NCI-H2081 (cell line): ENCODE data around the gene GRM8.

Source experiments
- DNase-seq, 2 experiments: peaks; one replicate each; lab custom pipeline; 2025; lab: John Stamatoyannopoulos, UW

Gene GRM8

DNA sequence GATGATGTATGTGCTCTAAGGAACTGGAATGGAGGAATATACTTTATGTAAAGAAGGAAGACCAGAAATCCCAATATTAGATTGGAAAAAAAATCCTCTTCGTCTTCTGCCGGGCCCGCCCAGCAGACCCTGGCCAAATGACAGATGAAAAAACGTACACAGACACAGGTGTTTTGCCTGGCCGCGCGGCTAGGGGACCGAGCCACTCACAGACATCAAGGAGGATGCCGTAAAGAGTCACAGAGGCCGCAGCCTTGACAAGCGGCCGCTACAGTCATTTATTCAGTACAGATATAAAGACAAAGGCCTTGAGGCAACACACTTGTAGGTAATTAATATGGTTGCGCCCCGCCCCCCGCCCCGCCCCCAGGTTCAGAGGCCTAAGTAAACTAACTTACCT, 594.1 kb downstream of the GRM8 start:
- DNase-seq, result no peak

DNA sequence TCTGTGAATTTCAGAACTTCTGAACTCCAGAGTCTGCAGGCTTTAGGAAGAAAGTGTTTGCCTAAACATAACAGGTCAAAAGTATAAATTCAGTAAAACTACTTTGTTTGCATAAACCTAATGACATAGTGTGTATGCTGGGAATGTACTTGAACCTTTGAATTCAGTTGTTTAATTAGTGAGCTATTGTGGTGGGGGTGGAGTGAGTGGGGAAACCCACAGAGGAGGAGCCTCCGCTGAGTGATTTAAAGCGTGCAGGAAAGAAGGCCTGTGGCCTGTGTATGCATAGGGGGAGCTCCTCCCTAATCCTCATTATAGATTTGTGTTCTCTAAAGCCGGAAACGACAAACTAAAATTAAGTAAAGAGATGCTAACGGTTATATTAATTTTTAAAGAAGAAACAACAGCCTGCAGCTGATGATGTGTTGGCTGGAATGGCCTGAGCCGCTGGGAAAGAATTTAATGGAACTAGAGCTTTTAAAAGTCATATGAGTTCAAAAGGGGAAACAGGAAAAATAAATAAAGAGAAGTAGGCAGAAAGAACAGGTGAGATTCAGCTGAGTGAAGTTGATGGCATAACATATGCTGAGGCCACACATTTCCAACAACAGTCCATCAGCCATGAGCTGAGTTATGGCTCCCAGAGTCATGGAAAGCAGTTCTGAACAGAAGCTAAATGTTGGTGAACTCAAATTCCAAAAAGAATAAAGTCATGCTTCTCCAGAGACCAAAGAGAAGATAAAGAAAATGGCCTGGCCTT, 595.0 kb downstream of the GRM8 start:
- DNase-seq, result peak in 1 of 2 experiments; percentile 21

DNA sequence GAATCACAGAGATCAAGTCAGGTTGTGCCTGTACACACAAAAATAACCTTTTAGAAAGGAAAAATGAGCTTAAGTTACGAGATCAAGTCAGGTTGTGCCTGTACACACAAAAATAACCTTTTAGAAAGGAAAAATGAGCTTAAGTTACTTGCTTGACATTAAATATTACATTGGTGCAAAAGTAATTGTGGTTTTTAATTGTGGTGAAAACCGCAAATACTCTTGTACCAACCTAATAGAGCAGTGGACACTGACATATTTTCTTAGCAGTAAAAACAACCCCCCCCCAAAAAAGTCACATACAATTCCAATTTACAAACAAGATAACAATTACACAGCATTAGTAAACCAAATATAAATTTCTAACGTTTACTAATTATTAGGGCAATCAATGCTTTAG, 595.6 kb downstream of the GRM8 start:
- no peak for DNase-seq

DNA sequence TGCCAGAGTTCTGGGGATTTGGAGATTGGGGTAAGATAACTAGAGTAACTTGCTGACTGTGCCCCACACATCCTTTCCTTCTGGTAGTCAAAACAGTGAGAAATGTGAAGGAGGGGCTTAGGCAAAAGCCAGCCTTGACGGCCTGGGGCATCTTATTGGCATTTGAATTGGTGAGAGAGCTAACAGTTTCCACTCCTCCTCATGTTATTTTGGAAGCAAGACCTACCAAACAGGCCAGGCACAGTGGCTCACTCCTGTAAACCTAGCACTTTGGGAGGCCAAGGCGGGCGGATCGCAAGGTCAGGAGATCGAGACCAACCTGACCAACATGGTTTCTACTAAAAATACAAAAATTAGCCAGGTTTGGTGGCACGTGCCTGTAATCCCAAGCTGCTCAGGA, 596.6 kb downstream of the GRM8 start:
- no peak for DNase-seq

DNA sequence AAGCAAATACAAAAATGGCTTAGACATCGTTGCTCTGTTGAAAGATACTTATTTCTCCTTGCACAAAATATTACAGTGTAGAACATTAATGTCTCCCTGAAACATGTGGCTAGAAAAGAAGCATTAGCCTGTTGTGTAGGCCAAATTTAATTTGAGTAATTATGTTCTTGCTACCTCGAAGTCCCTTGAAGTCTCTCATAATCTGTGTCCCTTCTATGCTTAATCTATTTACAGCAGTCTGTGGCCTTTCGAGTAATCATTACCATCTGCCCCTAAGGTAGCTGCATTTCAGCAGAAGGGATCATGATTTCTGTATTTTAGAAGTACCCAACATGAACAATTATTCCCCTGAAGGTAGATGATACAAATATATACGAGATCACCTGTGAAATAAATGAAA, 615.2 kb downstream of the GRM8 start:
- DNase-seq, result no peak

DNA sequence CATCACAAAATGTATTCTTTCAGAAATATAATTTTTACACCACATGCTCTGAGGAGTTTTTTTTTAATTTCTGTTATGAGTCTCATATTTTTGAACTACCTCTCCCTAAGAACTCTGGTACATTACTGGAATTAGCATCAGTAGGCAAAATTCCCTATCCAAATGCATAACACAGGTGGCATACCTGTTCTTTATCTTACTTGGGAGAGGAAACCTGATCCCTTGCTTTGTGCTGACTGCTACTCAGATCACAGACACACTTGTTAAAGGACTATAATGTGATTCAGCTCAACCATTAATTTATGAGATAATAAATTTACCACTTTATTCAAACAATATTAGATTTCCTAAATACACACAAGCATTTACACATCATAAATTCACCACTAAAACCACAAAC, 617.2 kb downstream of the GRM8 start:
- peak in 1 of 2 experiments; percentile 52 for DNase-seq

DNA sequence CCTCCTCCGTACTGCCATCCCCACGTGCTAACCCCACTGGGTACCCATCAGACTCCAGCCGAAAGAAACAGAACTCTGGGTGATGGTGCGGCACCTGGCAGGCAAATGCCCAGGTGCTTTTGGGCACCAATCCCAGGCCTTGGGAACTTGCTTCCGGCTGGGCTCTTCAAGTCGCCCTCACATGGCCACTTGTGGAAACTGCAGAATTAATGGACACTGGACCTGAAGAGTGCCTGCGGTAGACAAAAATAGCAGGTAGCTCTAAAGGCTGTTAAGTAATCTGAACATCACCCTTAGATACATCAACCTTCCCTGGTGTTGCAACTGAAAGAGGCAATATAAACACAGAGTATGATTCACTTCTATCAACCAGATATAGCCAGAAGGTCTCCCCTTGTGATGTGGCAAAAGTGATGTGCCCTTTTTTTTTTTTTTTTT, 644.4 kb downstream of the GRM8 start:
- peak; percentile 34 to 63 for DNase-seq

DNA sequence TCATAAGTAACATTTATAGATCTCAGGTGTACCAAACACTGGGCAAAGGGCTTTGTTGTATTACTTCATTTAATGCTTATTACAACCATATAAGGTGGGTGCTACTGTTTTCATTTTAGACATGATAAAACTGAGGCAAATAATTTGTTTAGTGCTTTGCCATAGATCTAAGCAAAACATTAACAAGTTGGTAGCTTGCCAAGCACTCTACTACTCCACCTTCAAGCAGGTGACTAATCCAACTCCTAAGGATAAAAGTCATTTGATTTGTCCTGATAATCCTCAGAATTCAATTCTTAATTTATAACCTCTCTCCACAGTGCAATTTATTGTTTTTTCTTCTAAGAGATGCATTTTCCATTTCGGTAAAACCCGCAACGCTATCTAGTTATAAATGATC, 646.4 kb downstream of the GRM8 start:
- DNase-seq, result peak in 1 of 2 experiments; percentile 30

DNA sequence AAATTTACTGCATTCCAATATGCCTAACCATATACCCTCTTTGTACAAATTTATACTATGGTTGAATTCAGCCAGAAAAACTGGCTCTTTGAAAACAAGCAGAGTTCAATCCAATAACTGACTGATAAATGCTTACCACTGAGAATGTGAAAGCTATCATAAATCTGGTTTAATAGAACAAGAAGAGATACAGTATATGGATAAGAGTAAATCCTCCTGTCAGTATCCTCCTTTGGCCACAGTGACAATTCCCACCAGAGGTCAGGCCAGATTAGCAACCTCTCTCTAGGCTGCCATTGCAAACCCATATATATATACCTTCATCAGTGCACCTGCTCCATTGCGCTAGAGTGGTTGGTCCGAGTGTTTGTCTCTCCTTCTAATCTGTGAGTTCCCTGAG, 647.2 kb downstream of the GRM8 start:
- peak in 1 of 2 experiments; percentile 18 for DNase-seq

DNA sequence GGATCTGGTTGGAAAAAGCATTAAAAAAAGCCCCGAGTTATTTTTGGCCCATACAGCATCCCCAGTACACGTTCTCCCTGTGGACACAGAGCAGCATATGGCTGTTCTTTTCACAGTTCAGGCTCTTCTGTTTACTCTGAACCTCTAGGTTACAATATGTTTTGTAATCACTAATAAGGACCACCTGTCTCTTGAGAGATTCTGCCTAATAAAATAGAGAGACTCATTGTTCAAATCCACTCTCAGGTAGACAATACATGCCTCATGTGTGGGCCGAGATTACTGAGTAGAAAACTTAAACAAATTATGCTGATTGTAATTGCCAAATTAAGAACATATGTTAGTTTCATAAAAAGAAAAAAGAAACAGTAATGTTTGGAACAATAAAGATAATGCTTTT, 647.7 kb downstream of the GRM8 start:
- DNase-seq, result peak; percentile 38 to 80

DNA sequence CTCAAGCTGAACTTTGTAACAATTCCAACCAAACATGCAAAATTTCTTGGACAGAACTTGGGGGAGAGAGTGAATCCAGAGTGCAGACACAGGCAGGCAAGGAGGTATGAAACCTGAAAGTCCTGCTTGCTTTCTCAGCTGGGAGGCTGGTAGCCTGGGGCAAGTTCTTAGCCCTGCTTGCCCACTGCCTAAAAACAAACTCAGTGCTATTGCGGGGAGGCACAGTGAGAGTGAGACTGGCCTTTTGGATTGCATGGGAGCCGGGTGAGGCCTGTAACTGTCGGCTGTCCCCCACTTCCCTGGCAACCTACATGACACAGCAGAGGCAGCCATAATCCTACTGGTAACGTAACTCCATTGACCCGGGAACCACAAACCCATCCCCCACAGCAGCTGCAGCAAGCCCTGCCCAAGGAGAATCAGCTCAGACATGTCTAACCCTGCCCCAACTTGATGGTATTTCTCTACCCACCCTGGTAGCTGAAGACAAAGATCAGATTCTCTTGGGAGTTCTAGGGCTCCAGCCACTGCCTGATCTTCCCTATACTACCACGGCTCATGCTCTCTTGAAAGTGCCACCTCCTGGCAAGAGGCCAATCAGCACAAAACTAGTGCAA, 663.6 kb downstream of the GRM8 start:
- no peak for DNase-seq

DNA sequence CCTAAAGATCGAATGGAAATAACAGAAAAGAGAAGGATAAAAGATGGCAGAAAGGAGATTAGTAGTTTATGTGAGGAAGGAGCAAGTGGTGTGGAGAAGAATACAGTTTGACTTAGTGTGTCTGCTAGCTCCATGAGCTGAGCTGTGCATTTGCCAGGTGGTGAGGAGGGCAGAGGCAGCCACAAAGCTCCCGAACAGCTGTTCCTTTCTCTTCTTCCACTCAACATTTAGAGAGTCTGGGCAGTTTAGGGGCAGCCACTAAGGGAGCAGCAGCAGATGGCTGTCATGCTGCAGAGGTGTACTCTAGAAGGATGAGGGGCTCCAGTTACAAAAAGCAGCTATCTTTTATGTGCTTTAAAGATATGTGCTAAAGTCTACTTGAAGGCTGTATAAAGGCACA, 674.4 kb downstream of the GRM8 start:
- DNase-seq, result peak in 1 of 2 experiments; percentile 11

DNA sequence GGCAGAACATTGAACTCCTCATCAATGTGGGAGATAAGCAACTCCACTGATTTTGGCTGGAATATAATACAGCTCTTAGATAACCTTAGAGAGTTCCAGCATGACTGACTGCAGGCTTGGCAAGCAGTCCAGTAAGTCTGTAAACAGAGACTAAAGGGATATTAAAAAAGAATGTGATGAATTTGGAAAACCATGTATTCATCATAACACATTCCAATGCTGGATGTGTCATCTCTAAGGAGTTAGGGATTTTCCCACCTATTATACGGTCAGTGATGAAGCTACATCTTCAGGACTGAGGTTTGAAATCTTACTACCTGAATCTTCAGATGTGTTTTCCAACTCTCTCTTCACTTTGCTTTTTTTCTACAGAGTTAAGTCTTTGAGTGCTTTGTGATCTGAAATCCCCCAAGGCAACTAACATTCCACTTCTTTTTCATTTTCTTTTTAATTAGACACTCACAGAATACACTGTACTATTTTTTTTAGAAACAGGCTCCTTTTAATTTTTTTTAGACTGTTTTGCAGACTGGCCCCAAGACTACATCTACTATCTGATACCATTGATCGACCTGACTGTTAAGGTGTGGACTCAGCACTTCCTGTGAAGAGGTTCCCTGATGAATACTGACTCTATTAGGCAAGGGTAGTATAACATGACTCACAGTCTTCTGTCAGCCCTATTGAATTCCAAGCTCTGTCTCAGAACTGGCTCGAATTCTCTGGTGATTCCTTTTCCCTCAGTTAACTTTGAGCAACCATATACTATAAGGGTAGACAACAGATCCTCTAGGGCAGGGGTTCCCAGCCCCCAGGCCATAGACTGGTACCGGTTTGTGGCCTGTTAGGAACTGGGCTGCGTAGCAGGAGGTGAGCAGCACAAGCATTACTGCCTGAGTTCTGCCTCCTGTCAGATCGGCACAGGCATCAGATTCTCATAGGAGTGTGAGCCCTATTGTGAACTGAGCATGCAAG, 678.2 kb downstream of the GRM8 start:
- DNase-seq, result no peak

DNA sequence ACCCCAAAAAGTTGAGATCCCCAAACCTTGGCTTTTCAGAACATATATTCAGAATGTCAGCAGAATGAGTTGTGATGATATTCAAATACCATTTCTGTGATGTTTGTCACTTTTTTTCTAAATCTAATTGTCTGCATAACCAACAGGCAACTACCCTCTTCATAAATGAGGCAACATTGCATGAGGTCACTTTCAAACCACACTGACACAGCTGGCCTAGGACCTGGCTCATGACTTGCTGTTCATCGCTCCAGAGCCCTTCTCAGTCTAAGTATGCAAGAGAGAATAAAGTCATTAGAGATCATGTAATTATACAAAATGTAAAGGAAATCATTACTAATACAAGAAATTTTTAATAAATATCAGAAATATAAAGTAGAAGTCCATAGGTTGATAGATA, 681.9 kb downstream of the GRM8 start:
- no peak for DNase-seq

DNA sequence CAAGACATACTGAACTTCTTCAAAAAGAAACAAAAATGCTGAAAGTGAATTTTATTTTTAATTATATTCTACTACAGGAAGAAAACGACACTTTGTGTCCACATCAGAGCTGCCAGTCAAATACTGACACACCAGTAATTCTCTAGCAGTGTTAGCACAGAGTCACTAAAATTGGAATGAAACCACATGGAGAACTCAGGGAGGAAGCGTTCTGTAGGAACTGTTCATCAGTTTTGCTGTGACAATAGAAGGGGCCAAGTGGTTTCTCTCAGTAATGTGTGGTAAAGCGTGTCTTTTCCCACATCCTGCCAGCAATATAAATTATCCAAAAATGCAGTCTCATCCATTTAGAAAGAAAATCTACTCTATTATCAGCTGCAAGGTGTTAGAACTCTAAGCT, 683.3 kb downstream of the GRM8 start:
- DNase-seq, result peak; percentile 19 to 63

DNA sequence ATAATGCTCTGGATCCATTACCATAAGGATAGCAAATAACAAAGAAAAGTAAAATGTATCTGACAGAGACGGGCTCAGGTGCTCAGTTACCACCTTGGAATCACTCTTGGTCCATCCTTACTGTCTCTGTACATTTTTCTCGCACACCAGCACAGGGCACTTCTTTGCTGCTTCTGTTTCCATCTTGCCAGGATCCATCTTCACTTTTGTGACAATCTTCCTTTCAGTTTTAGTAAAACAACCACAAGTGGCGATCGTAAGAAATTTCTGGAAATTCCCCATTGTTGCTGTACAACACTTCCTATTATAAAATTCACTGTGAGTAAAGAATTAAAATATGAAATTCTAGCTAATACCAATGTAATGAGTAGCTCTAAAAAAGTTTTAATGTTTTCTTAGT, 695.5 kb downstream of the GRM8 start:
- no peak for DNase-seq

DNA sequence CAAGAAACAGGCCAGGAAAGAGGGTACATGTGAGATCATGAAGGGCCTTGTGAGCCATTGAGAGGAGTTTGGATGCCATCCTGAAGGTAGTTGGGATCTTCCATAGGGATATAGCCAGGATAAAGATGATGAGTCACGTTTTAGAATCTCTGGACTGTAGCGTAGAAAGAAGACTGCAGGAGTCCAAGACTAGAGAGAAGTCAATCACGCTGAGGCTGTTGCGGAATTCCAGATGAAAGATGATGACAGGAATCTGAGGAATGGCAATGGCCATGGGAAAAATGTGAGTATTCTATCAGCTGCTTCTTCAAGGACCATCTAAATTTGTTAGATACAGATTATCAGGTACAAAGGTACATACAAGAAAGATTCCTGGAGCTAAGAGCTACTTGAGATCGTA, 711.3 kb downstream of the GRM8 start:
- DNase-seq, result no peak

DNA sequence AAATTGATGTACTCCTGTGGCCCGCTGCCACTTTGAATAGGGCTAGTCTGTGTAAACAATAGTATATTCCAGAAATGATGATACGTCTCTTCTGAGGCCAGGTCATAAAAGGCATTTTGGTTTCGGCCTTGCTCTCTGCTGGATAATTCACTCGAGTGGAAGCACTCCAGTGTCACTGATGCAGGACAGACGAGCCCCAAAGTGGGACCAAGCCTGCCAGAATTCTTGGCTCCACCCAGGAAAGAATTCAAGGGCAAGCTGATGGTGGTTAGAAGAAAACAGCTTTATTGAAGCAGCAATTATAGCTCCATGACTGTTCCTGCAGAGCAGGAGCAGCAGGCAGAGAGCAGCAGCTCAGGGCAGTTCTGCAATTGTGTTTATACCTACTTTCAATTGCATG, 717.6 kb downstream of the GRM8 start:
- peak in 1 of 2 experiments; percentile 70 for DNase-seq

DNA sequence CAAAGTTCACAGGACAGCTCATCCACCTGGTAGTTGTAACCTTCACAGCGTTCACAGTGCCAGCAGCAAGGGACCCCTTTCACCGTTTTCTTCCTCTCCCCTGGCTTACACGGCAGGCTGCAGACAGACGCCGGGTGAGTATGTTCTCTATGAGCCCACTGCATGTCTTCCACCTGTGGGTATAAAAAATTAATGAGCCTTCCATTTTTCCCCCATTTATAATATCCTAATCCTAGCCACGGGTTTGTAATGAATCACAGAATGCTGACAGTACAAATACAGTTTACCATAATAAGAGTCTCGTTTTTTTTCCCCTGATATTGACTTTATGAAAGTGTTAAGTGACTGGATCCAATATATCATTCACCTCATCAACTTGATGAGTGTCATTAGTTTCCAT, 719.0 kb downstream of the GRM8 start:
- DNase-seq, result peak; percentile 66 to 86

DNA sequence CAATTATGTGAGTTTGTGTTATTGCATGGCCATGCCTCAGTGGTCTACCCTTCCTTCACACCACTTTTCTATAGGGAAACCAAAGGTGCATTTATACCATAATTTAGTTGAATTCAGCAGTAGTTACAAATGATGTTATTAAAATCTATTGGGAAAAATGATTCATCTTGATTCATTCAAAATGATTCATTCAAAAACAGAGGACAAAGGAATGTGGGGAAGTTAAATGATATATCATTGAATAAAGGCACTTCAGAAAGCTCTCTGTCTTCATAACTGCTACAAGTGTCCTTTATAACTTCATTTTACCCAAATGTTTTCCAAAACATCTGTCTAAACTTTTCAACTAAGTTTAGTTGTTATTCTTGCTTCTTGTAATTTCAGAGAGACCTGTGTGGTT, 722.9 kb downstream of the GRM8 start:
- DNase-seq, result no peak

DNA sequence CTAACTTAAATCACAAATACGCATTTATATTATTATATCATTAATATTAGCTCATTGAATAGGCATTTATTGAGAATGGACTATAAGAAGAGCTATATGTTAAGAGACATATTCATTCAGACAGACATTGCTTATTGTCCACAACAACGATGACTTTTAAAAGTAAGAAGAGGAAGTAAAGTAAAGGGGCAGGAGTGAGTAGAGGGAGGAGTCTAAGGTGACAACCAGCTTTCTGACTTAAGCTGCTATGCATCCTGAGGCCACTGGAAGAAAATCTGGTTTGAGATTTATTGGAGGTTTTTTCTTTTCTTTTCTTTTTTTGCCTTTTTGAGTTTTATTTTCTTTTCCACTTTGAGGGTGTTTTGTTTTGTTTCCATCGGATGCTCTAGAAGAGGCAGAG, 723.5 kb downstream of the GRM8 start:
- no peak for DNase-seq

DNA sequence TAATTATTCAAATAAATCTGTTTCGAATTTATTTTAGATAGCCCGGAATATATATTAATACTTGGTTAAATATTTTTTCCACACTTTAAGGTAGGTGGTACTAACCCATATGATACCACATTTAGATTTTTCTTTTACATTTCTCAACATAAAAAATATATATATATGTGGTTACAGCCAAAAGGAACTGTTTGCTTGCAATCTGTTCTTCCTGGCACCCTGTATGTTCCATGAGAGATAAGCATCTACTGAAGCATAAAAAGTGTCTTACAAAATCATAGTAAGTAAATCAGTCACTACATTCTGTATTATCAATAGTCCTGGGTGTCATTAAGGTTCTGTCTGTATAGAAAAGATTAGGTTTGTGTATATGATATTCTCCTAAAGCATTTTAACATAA, 726.8 kb downstream of the GRM8 start:
- no peak for DNase-seq

DNA sequence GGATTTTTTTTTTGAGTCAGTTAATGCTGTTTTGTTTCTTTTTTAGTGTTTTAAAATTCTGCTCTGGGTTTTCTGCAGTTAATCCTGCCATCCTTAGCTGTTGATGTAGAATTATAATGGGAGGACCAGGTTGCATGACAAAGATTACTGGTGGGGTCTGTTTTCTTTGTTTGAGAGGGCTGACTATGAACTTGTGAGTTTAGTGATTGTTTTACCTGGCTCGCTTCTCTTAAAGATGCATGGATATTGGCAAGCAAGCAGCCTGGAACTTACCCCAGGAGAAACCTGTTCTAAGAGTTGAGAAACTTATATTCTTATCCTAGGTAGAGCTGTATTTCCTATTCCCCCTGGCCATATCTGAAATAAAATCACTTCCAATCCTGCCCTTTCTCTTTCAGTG, 727.8 kb downstream of the GRM8 start:
- no peak for DNase-seq
